ENCODE measurements around the gene MGST2. TPM values are rescaled to one million over a fixed set of nuclear protein-coding genes. Genes with fewer than 3 reads are reported as not detected.

Gene MGST2
- total and polyA plus RNA-seq, 4 donors, result 69.6 to 170 (median 90.7) TPM

DNA sequence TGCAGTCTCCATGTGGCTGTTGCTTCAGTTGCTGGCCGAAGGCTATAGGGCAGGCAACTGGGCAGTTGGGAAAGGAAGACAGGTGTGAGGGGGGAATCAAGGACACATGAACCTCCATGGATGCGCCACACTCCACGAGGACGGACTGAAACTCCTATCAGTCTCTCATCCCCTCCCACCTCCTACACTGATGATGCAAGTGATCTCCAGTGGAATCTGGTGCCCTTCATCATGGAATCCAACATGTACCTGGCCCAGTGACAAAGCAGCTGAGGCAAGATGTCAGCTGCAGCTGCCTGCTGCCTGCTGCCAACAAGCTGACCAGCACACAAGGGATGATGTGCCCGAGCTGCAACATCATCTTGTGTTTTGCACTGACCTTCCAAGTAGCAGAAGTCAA, 26.0 kb upstream of the MGST2 start:
- DNase-seq (ENCODE audit: low spot score), result no peak
- H3K36me3 ChIP-seq (ENCODE audit: control insufficient read depth in 4 of 4, insufficient read depth in 3 of 4, low read depth in 1 of 4, low read length in 3 of 4), result no peaks in the 10 kb centered on the region
- no peaks in the 10 kb centered on the region for H3K9me3 ChIP-seq (ENCODE audit: control insufficient read depth in 4 of 4, low read length in 3 of 4)
- no peaks in the 10 kb centered on the region for H3K27me3 ChIP-seq (ENCODE audit: control insufficient read depth in 4 of 4, insufficient read depth in 4 of 4, low read length in 3 of 4)
- no peaks in the 10 kb centered on the region for H3K4me1 ChIP-seq (ENCODE audit: control insufficient read depth in 4 of 4, insufficient read depth in 4 of 4, low read length in 3 of 4)
- no peak overlapping the region for H3K9ac ChIP-seq (ENCODE audit: low read depth in 1 of 2, low read length in 2 of 2)
- TF ChIP-seq ZBTB33 (IDR thresholded peaks at IDR 0.05) (no peak), JUND (IDR thresholded peaks at IDR 0.05) (no peak), CTCF (IDR thresholded peaks at IDR 0.05; ENCODE audit: low read depth, low read length, missing input control) (no peak), TAF1 (conservative IDR thresholded peaks at IDR 0.05) (no peak), MAX (IDR thresholded peaks at IDR 0.05) (no peak), HNF4G (IDR thresholded peaks at IDR 0.05) (no peak), YY1 (IDR thresholded peaks at IDR 0.05) (no peak), NR2F2 (IDR thresholded peaks at IDR 0.05) (no peak)
- no peak overlapping the region for H3K4me3 ChIP-seq (ENCODE audit: low read depth in 1 of 3, low read length in 3 of 3)
- no peak overlapping the region for H3K27ac ChIP-seq (ENCODE audit: low read depth in 1 of 2, low read length in 2 of 2)
- WGBS, result 95% methylated on average over 5 of the region's 5 CpGs

- no peak overlapping the region for H3K27ac ChIP-seq (ENCODE audit: low read depth in 1 of 2, low read length in 2 of 2)
- TF ChIP-seq JUND (IDR thresholded peaks at IDR 0.05) (no peak), REST (IDR thresholded peaks at IDR 0.05) (no peak), FOXA2 (IDR thresholded peaks at IDR 0.05) (no peak), HNF4G (IDR thresholded peaks at IDR 0.05) (no peak), YY1 (IDR thresholded peaks at IDR 0.05) (no peak), SP1 (IDR thresholded peaks at IDR 0.05) (no peak), TAF1 (conservative IDR thresholded peaks at IDR 0.05) (no peak)
- no peaks in the 10 kb centered on the region for H3K36me3 ChIP-seq (ENCODE audit: control insufficient read depth in 4 of 4, insufficient read depth in 3 of 4, low read depth in 1 of 4, low read length in 3 of 4)
- no peak for DNase-seq (ENCODE audit: low spot score)
- WGBS, result 92% methylated on average over 2 of the region's 2 CpGs
- no peaks in the 10 kb centered on the region for H3K27me3 ChIP-seq (ENCODE audit: control insufficient read depth in 4 of 4, insufficient read depth in 4 of 4, low read length in 3 of 4)
- no peaks in the 10 kb centered on the region for H3K9me3 ChIP-seq (ENCODE audit: control insufficient read depth in 4 of 4, low read length in 3 of 4)
- no peaks in the 10 kb centered on the region for H3K4me1 ChIP-seq (ENCODE audit: control insufficient read depth in 4 of 4, insufficient read depth in 4 of 4, low read length in 3 of 4)
- H3K9ac ChIP-seq (ENCODE audit: low read depth in 1 of 2, low read length in 2 of 2), result no peak overlapping the region
- H3K4me3 ChIP-seq (ENCODE audit: low read depth in 1 of 3, low read length in 3 of 3), result no peak overlapping the region
These were observed 24.4 kb upstream of the MGST2 start for GRCh38 chr4:139641218-139641617.
